ENCODE measurements around the gene PMF1. TPM values are rescaled to one million over a fixed set of nuclear protein-coding genes. Genes with fewer than 3 reads are reported as not detected.
"Not testable (repeated sequence)": the region's sequence is repeated elsewhere in the genome, so short reads cannot be mapped to it uniquely, and the experiment has no call there.

PMF1 gene, protein sequence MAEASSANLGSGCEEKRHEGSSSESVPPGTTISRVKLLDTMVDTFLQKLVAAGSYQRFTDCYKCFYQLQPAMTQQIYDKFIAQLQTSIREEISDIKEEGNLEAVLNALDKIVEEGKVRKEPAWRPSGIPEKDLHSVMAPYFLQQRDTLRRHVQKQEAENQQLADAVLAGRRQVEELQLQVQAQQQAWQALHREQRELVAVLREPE
- total RNA-seq: 100 to 1,000 TPM in 1 of 2 experiments, 10 to 100 TPM in 1; 99.5 to 105 TPM

DNA sequence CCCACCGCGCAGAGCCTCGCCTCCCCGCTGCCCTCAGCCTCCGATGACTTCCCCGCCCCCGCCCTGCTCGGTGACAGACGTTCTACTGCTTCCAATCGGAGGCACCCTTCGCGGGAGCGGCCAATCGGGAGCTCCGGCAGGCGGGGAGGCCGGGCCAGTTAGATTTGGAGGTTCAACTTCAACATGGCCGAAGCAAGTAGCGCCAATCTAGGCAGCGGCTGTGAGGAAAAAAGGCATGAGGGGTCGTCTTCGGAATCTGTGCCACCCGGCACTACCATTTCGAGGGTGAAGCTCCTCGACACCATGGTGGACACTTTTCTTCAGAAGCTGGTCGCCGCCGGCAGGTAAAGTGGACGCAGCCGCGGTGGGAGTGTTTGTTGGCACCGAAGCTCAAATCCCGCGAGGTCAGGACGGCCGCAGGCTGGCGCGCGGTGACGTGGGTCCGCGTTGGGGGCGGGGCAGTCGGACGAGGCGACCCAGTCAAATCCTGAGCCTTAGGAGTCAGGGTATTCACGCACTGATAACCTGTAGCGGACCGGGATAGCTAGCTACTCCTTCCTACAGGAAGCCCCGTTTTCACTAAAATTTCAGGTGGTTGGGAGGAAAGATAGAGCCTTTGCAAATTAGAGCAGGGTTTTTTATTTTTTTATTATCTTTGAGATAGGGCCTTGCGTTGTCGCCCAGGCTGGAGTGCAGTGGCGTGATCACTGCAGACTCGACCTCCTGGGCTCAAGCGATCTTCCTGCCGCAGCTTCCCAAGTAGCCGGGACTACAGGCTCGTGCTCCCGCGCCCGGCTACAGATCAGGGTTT lies at the start of gene PMF1:
Gene PMF1 (plus strand): TSS at position 175 of the 811 bp plus-strand sequence. CDS start 9 bp downstream, at position 184.
- Mint-ChIP-seq H3K9me3 (no peaks in the 10 kb centered on the region), H3K27me3 (no peaks in the 10 kb centered on the region), H3K27ac (peak within 1 kb of the TSS; percentile 96), H3K4me3 (peak within 1 kb of the TSS; percentile 76), H3K4me1 (ENCODE audit: low read depth) (peaks cover 40% of the 10 kb centered on the region), H3K36me3 (peaks cover 56% of the 10 kb centered on the region)
- CTCF ChIA-PET: interaction anchor here (0.6 to 5.4 kb wide), 14 partner anchors 9 to 1040 kb away, joined by 3 to 78 read pairs (median 4); partner anchors contain the start of genes KRTCAP2 and SLC25A44
- intact Hi-C loops (cut with micrococcal nuclease): loop anchor here (1.0 to 5.0 kb wide), 4 partner anchors 10 to 289 kb away; partner anchors contain the start of genes MEF2D and SMG5
- POLR2A ChIA-PET: interaction anchor here (0.6 to 5.2 kb wide), 17 partner anchors 11 to 288 kb away, joined by 3 to 85 read pairs (median 7); partner anchors contain the start of genes LMNA, SEMA4A, SLC25A44 and SMG5
- DNase-seq: peak; percentile 98

DNA sequence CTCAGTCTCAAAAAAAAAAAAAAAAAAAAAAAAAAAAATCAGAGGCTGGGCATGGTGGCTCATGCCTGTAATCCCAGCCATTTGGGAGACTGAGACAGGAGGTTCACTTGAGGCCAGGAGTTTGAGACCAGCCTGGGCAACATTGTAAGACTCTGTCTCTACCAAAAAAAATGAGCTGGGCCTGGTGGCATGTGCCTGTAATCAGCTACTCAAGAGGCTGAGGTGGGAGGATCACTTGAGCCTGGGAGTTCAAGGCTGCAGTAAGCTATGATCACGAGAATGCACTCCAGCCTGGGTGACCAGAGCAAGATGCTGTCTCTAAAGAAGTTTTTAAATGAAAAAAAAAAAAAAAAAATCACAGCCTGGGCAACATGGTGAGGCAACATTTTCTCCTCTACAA lies 49.1 kb upstream of the PMF1 start:
- intact Hi-C loops (cut with micrococcal nuclease): no loop called here

DNA sequence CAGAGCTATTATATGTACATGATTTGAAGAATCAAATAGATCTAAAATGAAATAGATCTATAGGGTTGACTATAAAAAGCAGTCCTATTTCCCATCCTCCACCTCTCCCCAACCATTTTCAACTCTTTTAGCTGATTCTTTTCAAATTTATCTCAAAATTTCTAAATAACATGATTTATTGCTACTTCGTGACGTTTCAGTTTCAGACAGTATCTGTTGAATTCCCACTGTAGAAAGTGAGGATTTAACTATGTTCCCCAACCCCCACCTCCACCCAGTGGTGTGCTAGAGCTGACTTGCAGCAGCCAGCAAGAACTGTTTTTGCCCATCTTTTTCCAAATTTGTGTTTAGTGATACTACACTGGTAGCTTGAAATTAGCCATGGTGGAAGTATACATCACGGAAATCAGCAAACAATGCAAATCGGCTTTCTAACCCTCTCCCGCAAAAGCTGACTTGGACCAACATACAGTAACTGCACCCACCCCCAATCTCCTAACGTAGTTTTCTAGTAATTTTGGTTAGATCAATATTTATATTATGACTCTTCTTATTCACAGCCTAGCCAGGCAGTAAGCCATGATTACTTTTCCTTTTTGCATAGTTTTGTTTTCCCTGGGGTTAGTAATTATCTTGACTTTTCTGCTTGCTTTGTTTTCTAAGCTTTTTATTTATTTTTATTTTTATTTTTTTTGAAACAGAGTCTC lies 48.5 kb upstream of the PMF1 start:
- intact Hi-C loops (cut with micrococcal nuclease): no loop called here
- Mint-ChIP-seq H3K4me3 (no peak overlapping the region), H3K9me3 (peaks cover 4% of the 10 kb centered on the region), H3K4me1 (ENCODE audit: low read depth) (peaks cover 55% of the 10 kb centered on the region), H3K27me3 (no peaks in the 10 kb centered on the region), H3K36me3 (peaks cover 55% of the 10 kb centered on the region), H3K27ac (peak overlapping the region; percentile 53)
- no peak for DNase-seq
- POLR2A ChIA-PET: interaction anchor here (0.6 to 2.0 kb wide), 9 partner anchors 9 to 82 kb away, joined by 3 to 9 read pairs (median 4); partner anchors contain the start of genes PMF1 and SLC25A44
- CTCF ChIA-PET: interaction anchor here (0.9 to 6.3 kb wide), 5 partner anchors 9 to 221 kb away, joined by 3 to 50 read pairs (median 4); no protein-coding TSS in a partner anchor

More for the DNA sequence above, 49.1 kb upstream of the PMF1 start:
- ChIA-PET POLR2A (interaction anchor here (0.7 to 2.0 kb wide), 6 partner anchors 9 to 54 kb away, joined by 3 to 9 read pairs (median 4); partner anchors contain the start of genes PMF1 and SLC25A44), CTCF (interaction anchor here (0.9 to 6.3 kb wide), 5 partner anchors 10 to 222 kb away, joined by 3 to 50 read pairs (median 4); no protein-coding TSS in a partner anchor)
- Mint-ChIP-seq H3K4me1 (ENCODE audit: low read depth) (peaks cover 60% of the 10 kb centered on the region), H3K4me3 (no peak overlapping the region), H3K36me3 (peaks cover 59% of the 10 kb centered on the region), H3K27me3 (no peaks in the 10 kb centered on the region), H3K27ac (peak overlapping the region; percentile 53), H3K9me3 (peaks cover 4% of the 10 kb centered on the region)
- DNase-seq: no peak

DNA sequence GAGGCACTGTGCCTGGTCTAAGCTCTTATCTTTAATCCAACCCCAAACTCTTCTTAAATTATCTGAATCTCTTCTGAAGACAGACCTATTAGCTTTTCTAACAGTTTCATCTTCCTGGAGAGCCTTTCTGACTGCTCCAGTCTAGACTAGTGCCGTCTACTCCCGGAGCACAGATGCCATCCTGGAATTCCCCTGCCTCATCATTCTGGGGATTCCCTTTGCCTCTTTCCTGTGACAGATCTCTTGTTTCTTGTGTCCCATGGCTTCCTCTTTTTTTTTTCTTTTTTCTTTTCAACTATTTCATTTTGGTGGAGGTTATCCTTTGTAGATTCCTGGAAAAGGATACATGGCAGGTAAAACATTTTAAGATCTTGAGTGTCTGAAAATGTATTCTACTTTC lies 47.7 kb upstream of the PMF1 start:
- H3K9me3 Mint-ChIP-seq: peaks cover 4% of the 10 kb centered on the region
- no peaks in the 10 kb centered on the region for H3K27me3 Mint-ChIP-seq
- H3K4me3 Mint-ChIP-seq: no peak overlapping the region
- peaks cover 46% of the 10 kb centered on the region for H3K4me1 Mint-ChIP-seq (ENCODE audit: low read depth)
- ChIA-PET POLR2A (interaction anchor here (0.6 to 2.0 kb wide), 5 partner anchors 15 to 81 kb away, joined by 4 to 6 read pairs (median 4); no protein-coding TSS in a partner anchor), CTCF (interaction anchor here (0.6 to 1.8 kb wide), 4 partner anchors 19 to 221 kb away, joined by 3 to 6 read pairs (median 4); no protein-coding TSS in a partner anchor)
- peak; percentile 56 for DNase-seq
- peaks cover 49% of the 10 kb centered on the region for H3K36me3 Mint-ChIP-seq
- peak overlapping the region; percentile 84 for H3K27ac Mint-ChIP-seq
- intact Hi-C loops (cut with micrococcal nuclease): no loop called here

DNA sequence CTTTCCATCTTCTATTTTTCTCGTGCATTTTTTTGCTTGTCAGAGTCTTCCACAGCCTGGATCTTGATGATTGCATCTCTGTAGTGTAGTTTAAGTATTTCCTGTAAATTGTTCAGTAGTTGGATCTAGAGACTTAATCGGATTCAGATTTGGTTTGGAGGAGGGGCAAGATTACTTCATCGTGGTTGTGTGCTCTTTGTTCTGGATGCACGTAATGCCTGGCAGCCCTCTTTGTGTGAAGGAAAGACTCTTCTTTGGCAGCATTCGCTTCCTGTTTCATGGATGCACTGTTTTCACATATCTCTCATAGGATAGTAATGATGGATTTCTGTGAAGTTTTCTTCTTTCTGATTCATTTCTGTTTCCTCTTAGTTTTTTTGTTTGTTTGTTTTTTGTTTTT lies 45.3 kb upstream of the PMF1 start:
- Mint-ChIP-seq H3K4me1 (ENCODE audit: low read depth) (peaks cover 25% of the 10 kb centered on the region), H3K27ac (no peak overlapping the region), H3K27me3 (no peaks in the 10 kb centered on the region), H3K4me3 (no peak overlapping the region), H3K36me3 (peaks cover 38% of the 10 kb centered on the region), H3K9me3 (peaks cover 4% of the 10 kb centered on the region)
- no peak for DNase-seq
- CTCF ChIA-PET: no interaction called here
- intact Hi-C loops (cut with micrococcal nuclease): no loop called here
- POLR2A ChIA-PET: no interaction called here

DNA sequence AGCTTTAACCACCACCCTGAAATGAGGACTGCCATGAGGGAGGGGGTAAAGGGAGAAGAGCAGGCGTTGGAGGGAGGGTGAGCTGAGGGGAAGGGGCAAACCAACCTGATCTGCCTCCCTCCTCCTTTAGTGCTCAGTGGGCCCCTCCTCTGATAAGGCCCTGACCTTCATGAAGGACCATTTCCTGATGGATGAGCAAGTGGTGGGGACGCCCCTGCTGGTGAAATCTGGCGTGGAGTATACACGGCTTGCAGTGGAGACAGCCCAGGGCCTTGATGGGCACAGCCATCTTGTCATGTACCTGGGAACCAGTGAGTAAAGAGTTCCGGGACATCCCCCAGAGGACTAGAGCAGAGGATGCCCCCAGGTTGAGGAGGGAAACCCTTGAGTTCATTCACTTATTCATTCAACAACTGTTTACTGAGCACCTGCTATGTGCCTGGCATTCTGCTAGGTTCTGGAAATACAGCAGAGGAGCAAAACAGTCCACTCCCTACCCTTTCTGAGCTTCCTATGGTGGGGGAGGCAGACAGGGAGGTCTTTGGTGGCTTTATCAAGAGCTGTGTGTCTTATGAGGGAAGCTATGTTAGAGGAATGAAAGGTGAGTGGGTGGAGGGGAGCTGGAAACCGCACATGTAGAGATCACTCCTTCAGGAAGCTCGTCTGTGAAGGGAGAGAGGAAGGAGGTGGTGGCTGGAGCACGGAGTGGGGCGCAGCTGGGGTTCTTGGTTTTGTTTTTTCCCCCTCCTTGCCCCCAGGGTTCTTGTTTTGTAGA lies 39.9 kb upstream of the PMF1 start:
- H3K4me1 Mint-ChIP-seq (ENCODE audit: low read depth): peaks cover 11% of the 10 kb centered on the region
- H3K4me3 Mint-ChIP-seq: peak overlapping the region; percentile 10
- ChIA-PET POLR2A (interaction anchor here (0.8 to 1.5 kb wide), 2 partner anchors 9 to 14 kb away, joined by 3 read pairs; no protein-coding TSS in a partner anchor), CTCF (interaction anchor here (1.1 kb wide), 3 partner anchors 9 to 308 kb away, joined by 3 to 4 read pairs (median 3); no protein-coding TSS in a partner anchor)
- H3K27me3 Mint-ChIP-seq: peaks cover 1% of the 10 kb centered on the region
- DNase-seq: peak; percentile 31
- intact Hi-C loops (cut with micrococcal nuclease): no loop called here
- H3K9me3 Mint-ChIP-seq: no peaks in the 10 kb centered on the region
- peak overlapping the region; percentile 48 for H3K27ac Mint-ChIP-seq
- peaks cover 29% of the 10 kb centered on the region for H3K36me3 Mint-ChIP-seq

DNA sequence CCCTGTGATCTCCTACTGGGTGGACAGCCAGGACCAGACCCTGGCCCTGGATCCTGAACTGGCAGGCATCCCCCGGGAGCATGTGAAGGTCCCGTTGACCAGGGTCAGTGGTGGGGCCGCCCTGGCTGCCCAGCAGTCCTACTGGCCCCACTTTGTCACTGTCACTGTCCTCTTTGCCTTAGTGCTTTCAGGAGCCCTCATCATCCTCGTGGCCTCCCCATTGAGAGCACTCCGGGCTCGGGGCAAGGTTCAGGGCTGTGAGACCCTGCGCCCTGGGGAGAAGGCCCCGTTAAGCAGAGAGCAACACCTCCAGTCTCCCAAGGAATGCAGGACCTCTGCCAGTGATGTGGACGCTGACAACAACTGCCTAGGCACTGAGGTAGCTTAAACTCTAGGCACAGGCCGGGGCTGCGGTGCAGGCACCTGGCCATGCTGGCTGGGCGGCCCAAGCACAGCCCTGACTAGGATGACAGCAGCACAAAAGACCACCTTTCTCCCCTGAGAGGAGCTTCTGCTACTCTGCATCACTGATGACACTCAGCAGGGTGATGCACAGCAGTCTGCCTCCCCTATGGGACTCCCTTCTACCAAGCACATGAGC lies 36.1 kb upstream of the PMF1 start:
- POLR2A ChIA-PET: no interaction called here

DNA sequence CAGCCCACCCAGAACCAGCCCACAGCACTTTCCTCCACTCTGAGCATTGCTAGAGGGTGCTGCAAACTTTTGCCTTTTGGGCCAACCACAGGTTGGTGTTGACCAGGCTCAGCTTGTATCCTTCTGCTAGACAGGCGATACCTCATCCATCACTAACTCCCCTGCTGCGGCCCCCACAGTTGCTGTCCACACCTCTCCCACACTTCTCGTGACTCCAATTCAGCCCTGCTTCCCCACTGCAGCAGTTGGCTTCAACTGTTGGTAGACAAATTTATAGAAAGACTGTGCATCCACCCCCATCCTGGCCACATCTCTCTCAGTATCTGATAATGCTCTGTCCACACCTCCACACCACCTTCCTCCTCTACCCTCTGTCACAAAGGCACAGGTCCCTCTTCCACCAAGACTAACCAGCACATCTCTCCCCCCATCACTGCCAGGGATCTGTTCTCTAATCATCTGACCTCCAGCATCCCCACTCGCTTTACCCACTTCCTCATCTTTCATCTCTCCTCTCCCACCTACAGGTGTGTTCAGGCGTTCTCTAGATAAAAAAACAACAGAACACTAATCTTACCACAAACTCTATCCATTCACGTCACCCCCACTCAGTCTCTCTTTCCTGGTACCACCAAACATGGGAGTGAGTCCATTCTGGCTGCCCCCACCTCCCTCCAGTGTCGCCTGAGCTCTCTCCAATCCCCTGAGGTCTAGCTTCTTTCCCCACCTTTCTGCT lies 34.7 kb upstream of the PMF1 start:
- peaks cover 17% of the 10 kb centered on the region for H3K4me1 Mint-ChIP-seq (ENCODE audit: low read depth)
- peaks cover 1% of the 10 kb centered on the region for H3K27me3 Mint-ChIP-seq
- H3K27ac Mint-ChIP-seq: peak overlapping the region; percentile 12
- H3K36me3 Mint-ChIP-seq: peaks cover 25% of the 10 kb centered on the region
- peak; percentile 10 for DNase-seq
- intact Hi-C loops (cut with micrococcal nuclease): no loop called here
- ChIA-PET POLR2A (no interaction called here), CTCF (no interaction called here)
- H3K4me3 Mint-ChIP-seq: no peak overlapping the region
- H3K9me3 Mint-ChIP-seq: no peaks in the 10 kb centered on the region

More for the DNA sequence above, 36.1 kb upstream of the PMF1 start:
- Mint-ChIP-seq H3K27me3 (peaks cover 1% of the 10 kb centered on the region), H3K27ac (no peak overlapping the region), H3K4me1 (ENCODE audit: low read depth) (peaks cover 21% of the 10 kb centered on the region), H3K36me3 (peaks cover 30% of the 10 kb centered on the region), H3K9me3 (no peaks in the 10 kb centered on the region), H3K4me3 (no peak overlapping the region)
- no peak for DNase-seq
- intact Hi-C loops (cut with micrococcal nuclease): no loop called here
- CTCF ChIA-PET: no interaction called here

DNA sequence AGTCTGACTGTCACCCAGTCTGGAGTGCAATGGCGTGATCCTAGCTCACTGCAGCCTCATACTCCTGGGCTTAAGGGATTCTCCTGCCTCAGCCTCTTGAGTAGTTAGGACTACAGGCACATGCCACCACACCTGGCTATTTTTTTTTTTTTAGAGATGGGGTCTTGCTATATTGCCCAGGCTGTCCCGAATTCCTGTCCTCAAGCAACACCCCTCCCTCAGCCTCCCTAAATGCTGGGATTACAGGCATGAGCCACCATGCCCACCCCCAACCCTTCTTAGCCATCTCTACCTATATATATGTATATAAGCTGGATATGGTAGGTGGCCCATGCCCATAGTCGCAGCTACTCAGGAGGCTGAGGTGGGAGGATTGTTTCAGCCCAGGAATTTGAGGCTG lies 32.3 kb upstream of the PMF1 start:
- no peaks in the 10 kb centered on the region for H3K27me3 Mint-ChIP-seq
- H3K4me1 Mint-ChIP-seq (ENCODE audit: low read depth): peaks cover 11% of the 10 kb centered on the region
- peaks cover 7% of the 10 kb centered on the region for H3K36me3 Mint-ChIP-seq

DNA sequence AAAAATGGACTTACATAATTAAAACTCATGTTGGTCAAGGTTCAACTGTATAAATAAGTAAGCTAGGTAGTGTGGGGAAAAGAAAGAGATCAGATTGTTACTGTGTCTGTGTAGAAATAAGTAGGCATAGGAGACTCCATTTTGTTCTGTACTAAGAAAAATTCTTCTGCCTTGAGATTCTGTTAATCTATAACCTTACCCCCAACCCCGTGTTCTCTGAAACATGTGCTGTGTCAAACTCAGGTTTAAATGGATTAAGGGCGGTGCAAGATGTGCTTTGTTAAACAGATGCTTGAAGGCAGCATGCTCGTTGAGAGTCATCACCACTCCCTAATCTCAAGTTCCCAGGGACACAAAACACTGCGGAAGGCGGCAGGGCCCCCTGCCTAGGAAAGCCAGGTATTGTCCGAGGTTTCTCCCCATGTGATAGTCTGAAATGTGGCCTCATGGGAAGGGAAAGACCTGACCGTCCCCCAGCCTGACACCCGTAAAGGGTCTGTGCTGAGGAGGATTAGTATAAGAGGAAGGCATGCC lies 31.3 kb upstream of the PMF1 start:
- H3K4me3 Mint-ChIP-seq; DNase-seq; H3K27ac Mint-ChIP-seq; H3K9me3 Mint-ChIP-seq; H3K27me3 Mint-ChIP-seq; intact Hi-C loops (cut with micrococcal nuclease); H3K36me3 Mint-ChIP-seq: not testable (repeated sequence)
- CTCF ChIA-PET: interaction anchor here (0.6 kb wide), 1 partner anchor 1517 kb away, joined by 6 read pairs; no protein-coding TSS in a partner anchor
- H3K4me1 Mint-ChIP-seq (ENCODE audit: low read depth): peaks cover 11% of the 10 kb centered on the region
- POLR2A ChIA-PET: interaction anchor here (0.6 to 0.7 kb wide), 3 partner anchors 16 to 1762 kb away, joined by 4 read pairs; no protein-coding TSS in a partner anchor

More for the DNA sequence above, 32.3 kb upstream of the PMF1 start:
- H3K9me3 Mint-ChIP-seq: no peaks in the 10 kb centered on the region
- H3K4me3 Mint-ChIP-seq: no peak overlapping the region
- no peak overlapping the region for H3K27ac Mint-ChIP-seq
- no peak for DNase-seq
- intact Hi-C loops (cut with micrococcal nuclease): no loop called here
- POLR2A ChIA-PET: no interaction called here
- CTCF ChIA-PET: no interaction called here
